OCI-LY7 (cell line): ENCODE measurements around the gene TNS1.

ENCODE experiments used
- EZH2phosphoT487 ChIP-seq: fragments of 200-600 bp; sonication (generic); IDR thresholded peaks from 2 replicates; pipeline ENCODE4 v1.6.1; 2018; ENCODE audit warnings: low read depth, borderline replicate concordance, mild to moderate bottlenecking, mixed run types, antibody characterized with exemption, low read length, moderate library complexity, mixed read lengths
- TF ChIP-seq, protein P1 (sequence below): fragments of 200-600 bp; sonication (generic); conservative IDR thresholded peaks from 2 replicates; pipeline ENCODE4 v1.5.1; 2014; ENCODE audit warnings: mild to moderate bottlenecking, antibody characterized with exemption, low read length, moderate library complexity, mixed read lengths

DNA sequence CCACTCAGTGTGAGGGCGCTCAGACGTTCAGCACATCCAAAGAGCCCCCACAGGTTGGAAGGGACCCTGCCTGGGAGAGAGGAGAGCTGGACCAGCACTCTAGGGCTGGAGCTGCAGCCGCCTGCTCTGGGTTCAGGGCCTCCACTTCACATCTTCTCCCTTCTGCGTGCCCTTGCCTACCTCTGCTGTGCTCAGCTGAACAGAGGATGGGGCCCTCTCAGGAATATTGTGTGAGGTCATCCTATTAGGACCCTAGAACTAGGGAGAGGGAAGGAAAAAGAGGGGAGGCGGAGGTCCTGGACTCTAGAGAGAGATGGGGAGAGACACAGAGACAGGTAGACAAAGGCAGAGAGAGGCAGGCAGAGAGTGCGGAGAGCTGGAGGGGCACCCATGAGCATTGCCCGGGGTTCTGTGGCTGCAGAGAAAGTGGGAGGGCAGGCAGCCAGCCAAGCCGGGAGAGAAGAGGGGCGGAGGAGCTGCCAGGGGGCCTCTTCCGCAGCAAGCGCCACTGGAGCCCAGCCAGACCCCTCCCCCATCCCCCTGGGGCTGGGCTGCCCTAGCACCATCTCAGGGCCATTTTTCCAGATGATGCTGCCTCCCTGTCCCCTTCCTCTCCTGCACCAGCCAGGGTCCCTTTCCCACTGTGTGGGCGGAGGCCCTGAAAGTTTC, 8.3 kb upstream of the TNS1 start:
- TF ChIP-seq, protein P1, sequence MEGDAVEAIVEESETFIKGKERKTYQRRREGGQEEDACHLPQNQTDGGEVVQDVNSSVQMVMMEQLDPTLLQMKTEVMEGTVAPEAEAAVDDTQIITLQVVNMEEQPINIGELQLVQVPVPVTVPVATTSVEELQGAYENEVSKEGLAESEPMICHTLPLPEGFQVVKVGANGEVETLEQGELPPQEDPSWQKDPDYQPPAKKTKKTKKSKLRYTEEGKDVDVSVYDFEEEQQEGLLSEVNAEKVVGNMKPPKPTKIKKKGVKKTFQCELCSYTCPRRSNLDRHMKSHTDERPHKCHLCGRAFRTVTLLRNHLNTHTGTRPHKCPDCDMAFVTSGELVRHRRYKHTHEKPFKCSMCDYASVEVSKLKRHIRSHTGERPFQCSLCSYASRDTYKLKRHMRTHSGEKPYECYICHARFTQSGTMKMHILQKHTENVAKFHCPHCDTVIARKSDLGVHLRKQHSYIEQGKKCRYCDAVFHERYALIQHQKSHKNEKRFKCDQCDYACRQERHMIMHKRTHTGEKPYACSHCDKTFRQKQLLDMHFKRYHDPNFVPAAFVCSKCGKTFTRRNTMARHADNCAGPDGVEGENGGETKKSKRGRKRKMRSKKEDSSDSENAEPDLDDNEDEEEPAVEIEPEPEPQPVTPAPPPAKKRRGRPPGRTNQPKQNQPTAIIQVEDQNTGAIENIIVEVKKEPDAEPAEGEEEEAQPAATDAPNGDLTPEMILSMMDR: no peak
- TF ChIP-seq EZH2phosphoT487: no peak
